ENCODE measurements around the gene GJD4.

GJD4 gene

GRCh38 chr10:35635576-35635975, 30.4 kb downstream of the GJD4 start:
- TF ChIP-seq CTCF (IDR thresholded peaks at IDR 0.05; ENCODE audit: low read length) = peak; percentile 89
- no peak for TF ChIP-seq EZH2 (IDR thresholded peaks at IDR 0.05; ENCODE audit: borderline replicate concordance, low read length)
- no peak overlapping the region for H3K9ac ChIP-seq (ENCODE audit: low read length)
- H3F3A ChIP-seq (ENCODE audit: insufficient read depth, low read length) = no peaks in the 10 kb centered on the region
- no peak overlapping the region for H3K27ac ChIP-seq (ENCODE audit: low read depth, low read length, poor library complexity, severe bottlenecking)
- no peak overlapping the region for H3K4me2 ChIP-seq (ENCODE audit: low read length)
- no peaks in the 10 kb centered on the region for H4K20me1 ChIP-seq (ENCODE audit: insufficient read depth, low read length)
- H3K4me3 ChIP-seq (ENCODE audit: low read depth, low read length, poor library complexity, severe bottlenecking) = no peak overlapping the region
- no peaks in the 10 kb centered on the region for H3K79me2 ChIP-seq (ENCODE audit: insufficient read depth, low read length)
- no peaks in the 10 kb centered on the region for H3K4me1 ChIP-seq (ENCODE audit: insufficient read depth, low read length, severe bottlenecking)
- H3K9me3 ChIP-seq (ENCODE audit: low read length) = no peaks in the 10 kb centered on the region
- H3K9me2 ChIP-seq (ENCODE audit: low read depth, low read length) = no peaks in the 10 kb centered on the region
- no peaks in the 10 kb centered on the region for H3K27me3 ChIP-seq (ENCODE audit: insufficient read depth, low read length)
- no peaks in the 10 kb centered on the region for H3K36me3 ChIP-seq (ENCODE audit: insufficient read depth, low read length)
- H2AFZ ChIP-seq (ENCODE audit: low read length) = peak overlapping the region; percentile 34; the same call in 1 of the 2 replicates

GRCh38 chr10:35636956-35637355, 31.8 kb downstream of the GJD4 start:
- H3F3A ChIP-seq (ENCODE audit: insufficient read depth, low read length) = no peaks in the 10 kb centered on the region
- no peak overlapping the region for H3K4me3 ChIP-seq (ENCODE audit: low read depth, low read length, poor library complexity, severe bottlenecking)
- no peaks in the 10 kb centered on the region for H4K20me1 ChIP-seq (ENCODE audit: insufficient read depth, low read length)
- no peaks in the 10 kb centered on the region for H3K79me2 ChIP-seq (ENCODE audit: insufficient read depth, low read length)
- H3K9me2 ChIP-seq (ENCODE audit: low read depth, low read length) = no peaks in the 10 kb centered on the region
- no peaks in the 10 kb centered on the region for H3K27me3 ChIP-seq (ENCODE audit: insufficient read depth, low read length)
- H3K9ac ChIP-seq (ENCODE audit: low read length) = no peak overlapping the region
- H2AFZ ChIP-seq (ENCODE audit: low read length) = no peak overlapping the region
- H3K4me1 ChIP-seq (ENCODE audit: insufficient read depth, low read length, severe bottlenecking) = peaks cover 8% of the 10 kb centered on the region
- H3K36me3 ChIP-seq (ENCODE audit: insufficient read depth, low read length) = no peaks in the 10 kb centered on the region
- TF ChIP-seq CTCF (IDR thresholded peaks at IDR 0.05; ENCODE audit: low read length) = no peak
- TF ChIP-seq EZH2 (IDR thresholded peaks at IDR 0.05; ENCODE audit: borderline replicate concordance, low read length) = no peak
- no peak overlapping the region for H3K27ac ChIP-seq (ENCODE audit: low read depth, low read length, poor library complexity, severe bottlenecking)
- H3K9me3 ChIP-seq (ENCODE audit: low read length) = no peaks in the 10 kb centered on the region
- H3K4me2 ChIP-seq (ENCODE audit: low read length) = no peak overlapping the region

GRCh38 chr10:35637462-35637861, 32.3 kb downstream of the GJD4 start:
- H3K4me3 ChIP-seq (ENCODE audit: low read depth, low read length, poor library complexity, severe bottlenecking) = no peak overlapping the region

More at GRCh38 chr10:35637462-35637861, 32.3 kb downstream of the GJD4 start:
- Histone ChIP-seq H3K9me2 (ENCODE audit: low read depth, low read length) (no peaks in the 10 kb centered on the region), H3K9me3 (ENCODE audit: low read length) (no peaks in the 10 kb centered on the region), H3K9ac (ENCODE audit: low read length) (no peak overlapping the region), H3K4me1 (ENCODE audit: insufficient read depth, low read length, severe bottlenecking) (peaks cover 9% of the 10 kb centered on the region), H3F3A (ENCODE audit: insufficient read depth, low read length) (no peaks in the 10 kb centered on the region), H3K36me3 (ENCODE audit: insufficient read depth, low read length) (no peaks in the 10 kb centered on the region), H2AFZ (ENCODE audit: low read length) (no peak overlapping the region), H3K79me2 (ENCODE audit: insufficient read depth, low read length) (no peaks in the 10 kb centered on the region), H4K20me1 (ENCODE audit: insufficient read depth, low read length) (no peaks in the 10 kb centered on the region), H3K27me3 (ENCODE audit: insufficient read depth, low read length) (no peaks in the 10 kb centered on the region), H3K27ac (ENCODE audit: low read depth, low read length, poor library complexity, severe bottlenecking) (no peak overlapping the region), H3K4me2 (ENCODE audit: low read length) (no peak overlapping the region)
- TF ChIP-seq EZH2 (IDR thresholded peaks at IDR 0.05; ENCODE audit: borderline replicate concordance, low read length) = no peak
- TF ChIP-seq CTCF (IDR thresholded peaks at IDR 0.05; ENCODE audit: low read length) = no peak
